ENCODE results near the gene APCDD1.
"Not testable (repeated sequence)": the region's sequence is repeated elsewhere in the genome, so short reads cannot be mapped to it uniquely, and the experiment has no call there.

The APCDD1 gene

DNA sequence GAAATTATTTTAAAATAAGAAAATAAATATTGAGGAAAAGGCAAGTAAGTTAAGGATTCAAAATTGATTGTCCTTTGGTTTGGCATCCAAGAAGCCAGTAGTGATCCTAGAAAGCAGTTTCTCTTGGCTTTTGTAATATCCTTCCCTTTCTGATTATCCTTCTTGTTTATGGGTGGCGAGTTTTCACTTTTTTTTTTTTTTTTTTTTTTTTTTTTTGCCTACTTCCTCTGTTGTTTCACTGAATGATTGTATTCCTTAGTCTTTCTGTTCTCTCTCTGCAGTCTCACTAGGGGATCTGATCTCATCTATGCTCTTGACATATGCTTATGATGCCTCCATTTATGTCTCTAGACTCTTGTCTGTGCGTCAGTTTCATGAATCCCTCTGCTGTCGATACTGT lies 75.6 kb downstream of the APCDD1 start:
- DNase-seq = no peak

GRCh38 chr18:10530852-10531251 lies 76.4 kb downstream of the APCDD1 start:
- DNase-seq = no peak

DNA sequence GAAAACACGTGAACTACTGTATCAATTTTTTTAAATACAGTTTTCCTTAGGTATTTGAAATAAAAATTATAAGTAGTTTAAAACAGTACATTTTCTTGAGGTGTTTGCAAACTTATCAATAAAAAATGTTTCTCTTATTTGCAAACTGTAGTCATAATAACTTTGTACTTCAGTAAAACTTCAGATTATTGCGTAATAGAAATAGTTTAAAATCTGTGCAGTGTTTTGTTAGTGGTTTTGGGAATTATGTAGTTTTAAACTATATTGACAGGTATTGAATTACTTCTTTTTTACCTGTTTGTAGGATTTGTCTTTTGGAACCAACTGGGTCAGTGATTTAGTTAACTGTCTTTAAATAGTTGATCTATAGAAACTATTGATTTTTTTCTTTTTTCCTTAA lies 78.7 kb downstream of the APCDD1 start:
- DNase-seq = no peak

DNA sequence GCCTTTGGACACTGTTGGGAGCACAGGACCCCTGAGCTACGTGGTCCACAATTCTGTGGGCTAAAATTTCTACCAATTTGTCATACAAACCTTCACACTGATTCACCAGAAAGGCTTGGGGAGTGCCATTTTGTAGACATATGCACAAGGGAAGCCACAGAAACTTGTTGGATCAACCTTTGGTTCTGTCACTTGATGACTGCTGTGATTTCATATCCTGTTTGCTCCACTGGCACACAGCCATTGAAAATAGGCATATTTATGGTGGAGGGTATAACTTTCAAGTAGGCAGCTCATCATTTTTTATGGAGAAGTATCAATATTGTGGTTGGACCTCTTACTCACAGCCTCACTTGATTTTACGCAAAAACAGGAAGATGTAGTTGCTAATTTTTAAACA lies 81.8 kb downstream of the APCDD1 start:
- no peak for DNase-seq

GRCh38 chr18:10537765-10538164 lies 83.3 kb downstream of the APCDD1 start:
- DNase-seq = no peak

GRCh38 chr18:10539124-10539523 lies 84.7 kb downstream of the APCDD1 start:
- not testable (repeated sequence) for DNase-seq
